ENCODE measurements around the gene KRTAP17-1. TPM values are rescaled to one million over a fixed set of nuclear protein-coding genes. Genes with fewer than 3 reads are reported as not detected.

Gene KRTAP17-1
- total RNA-seq, 1 donor from 2014 or later: not detected

GRCh38 chr17:41329279-41329948 is 13.9 kb upstream of the KRTAP17-1 start:
- Mint-ChIP-seq H3K36me3 (ENCODE audit: low read depth) (no peaks in the 10 kb centered on the region), H3K9me3 (no peaks in the 10 kb centered on the region)
- TF ChIP-seq CTCF (conservative IDR thresholded peaks at IDR 0.05): peak; percentile 74

GRCh38 chr17:41328207-41328606 is 12.7 kb upstream of the KRTAP17-1 start:
- no peaks in the 10 kb centered on the region for H3K27me3 Mint-ChIP-seq (ENCODE audit: low read depth)
- no peak overlapping the region for H3K27ac Mint-ChIP-seq (ENCODE audit: unreplicated experiment)

More at GRCh38 chr17:41329279-41329948, 13.9 kb upstream of the KRTAP17-1 start:
- Mint-ChIP-seq H3K4me1 (no peaks in the 10 kb centered on the region), H3K27me3 (ENCODE audit: low read depth) (no peaks in the 10 kb centered on the region), H3K27ac (ENCODE audit: unreplicated experiment) (no peak overlapping the region), H3K4me3 (no peak overlapping the region)
- DNase-seq (ENCODE audit: low read depth, low spot score): peak; percentile 59

GRCh38 chr17:41327411-41328120 is 12.1 kb upstream of the KRTAP17-1 start:
- H3K36me3 Mint-ChIP-seq (ENCODE audit: low read depth): no peaks in the 10 kb centered on the region
- H3K4me1 Mint-ChIP-seq: peaks cover 2% of the 10 kb centered on the region
- H3K27ac Mint-ChIP-seq (ENCODE audit: unreplicated experiment): peak overlapping the region; percentile 35
- TF ChIP-seq CTCF (conservative IDR thresholded peaks at IDR 0.05): no peak
- H3K9me3 Mint-ChIP-seq: no peaks in the 10 kb centered on the region
- H3K4me3 Mint-ChIP-seq: no peak overlapping the region
- DNase-seq (ENCODE audit: low read depth, low spot score): no peak
- no peaks in the 10 kb centered on the region for H3K27me3 Mint-ChIP-seq (ENCODE audit: low read depth)

More at GRCh38 chr17:41328207-41328606, 12.7 kb upstream of the KRTAP17-1 start:
- no peaks in the 10 kb centered on the region for H3K9me3 Mint-ChIP-seq
- H3K4me1 Mint-ChIP-seq: no peaks in the 10 kb centered on the region
- no peak for DNase-seq (ENCODE audit: low read depth, low spot score)
- H3K36me3 Mint-ChIP-seq (ENCODE audit: low read depth): no peaks in the 10 kb centered on the region
- H3K4me3 Mint-ChIP-seq: no peak overlapping the region
- no peak for TF ChIP-seq CTCF (conservative IDR thresholded peaks at IDR 0.05)

- no peak for DNase-seq (ENCODE audit: low read depth, low spot score)
- no peak for TF ChIP-seq CTCF (conservative IDR thresholded peaks at IDR 0.05)
- peaks cover 5% of the 10 kb centered on the region for H3K4me1 Mint-ChIP-seq
- H3K9me3 Mint-ChIP-seq: no peaks in the 10 kb centered on the region
- H3K27ac Mint-ChIP-seq (ENCODE audit: unreplicated experiment): no peak overlapping the region
- H3K4me3 Mint-ChIP-seq: no peak overlapping the region
- H3K27me3 Mint-ChIP-seq (ENCODE audit: low read depth): no peaks in the 10 kb centered on the region
- no peaks in the 10 kb centered on the region for H3K36me3 Mint-ChIP-seq (ENCODE audit: low read depth)
Measured at GRCh38 chr17:41326173-41327145, 10.9 kb upstream of the KRTAP17-1 start.

GRCh38 chr17:41325611-41326010 is 10.1 kb upstream of the KRTAP17-1 start:
- Mint-ChIP-seq H3K36me3 (ENCODE audit: low read depth) (no peaks in the 10 kb centered on the region), H3K4me3 (no peak overlapping the region), H3K4me1 (peaks cover 5% of the 10 kb centered on the region), H3K27ac (ENCODE audit: unreplicated experiment) (no peak overlapping the region), H3K9me3 (peaks cover 1% of the 10 kb centered on the region), H3K27me3 (ENCODE audit: low read depth) (no peaks in the 10 kb centered on the region)
- DNase-seq (ENCODE audit: low read depth, low spot score): no peak
- TF ChIP-seq CTCF (conservative IDR thresholded peaks at IDR 0.05): no peak

All from neural crest cell (in vitro differentiated cells).